DMS 273 (cell line): ENCODE results near the gene DROSHA.

Experiments used
- DNase-seq: peaks from one replicate; lab custom pipeline; 2025; ENCODE audit not compliant: unreplicated experiment; lab: John Stamatoyannopoulos, UW

Gene DROSHA

DNA sequence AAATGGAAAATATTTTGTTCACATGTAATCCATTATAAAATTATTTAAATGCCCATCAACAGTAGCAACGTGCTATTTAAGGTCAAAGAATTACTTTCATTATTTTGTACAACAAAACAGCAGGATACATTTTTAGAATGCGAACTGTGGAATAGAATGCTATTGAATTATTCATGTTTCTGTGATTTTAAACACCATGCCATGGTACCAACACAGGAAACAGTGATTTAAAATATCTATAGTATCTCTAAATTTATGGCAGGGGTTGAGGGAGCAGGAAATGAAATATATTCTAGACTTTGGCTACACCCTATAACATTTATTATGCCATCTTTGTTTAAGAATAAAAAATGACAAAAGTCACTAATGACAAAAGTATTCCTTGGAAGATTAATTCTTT lies 62.4 kb downstream of the DROSHA start:
- DNase-seq, result no peak

DNA sequence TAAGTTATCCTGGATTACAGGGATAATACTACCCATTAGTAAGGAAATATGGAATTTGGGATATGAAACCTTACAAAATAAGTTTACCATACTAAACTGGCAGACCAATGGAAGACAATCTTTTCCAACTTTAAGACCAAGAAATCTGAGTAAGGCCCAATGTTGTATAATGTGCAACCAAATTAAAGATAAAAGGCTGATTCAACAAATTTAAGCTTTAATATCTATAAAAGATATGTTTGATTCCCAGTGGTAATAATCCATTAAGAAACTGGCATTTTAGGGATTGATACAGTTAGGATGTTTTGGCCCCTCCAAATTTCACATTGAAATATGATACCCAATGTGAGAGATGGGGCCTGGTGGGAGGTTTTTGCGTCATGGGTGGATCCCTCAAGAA lies 66.6 kb downstream of the DROSHA start:
- no peak for DNase-seq

GRCh38 chr5:31464081-31464480 lies 67.8 kb downstream of the DROSHA start:
- no peak for DNase-seq

- no peak for DNase-seq
Observed at GRCh38 chr5:31463351-31463750, 68.5 kb downstream of the DROSHA start.

GRCh38 chr5:31459594-31459993 lies 72.3 kb downstream of the DROSHA start:
- DNase-seq, result no peak

DNA sequence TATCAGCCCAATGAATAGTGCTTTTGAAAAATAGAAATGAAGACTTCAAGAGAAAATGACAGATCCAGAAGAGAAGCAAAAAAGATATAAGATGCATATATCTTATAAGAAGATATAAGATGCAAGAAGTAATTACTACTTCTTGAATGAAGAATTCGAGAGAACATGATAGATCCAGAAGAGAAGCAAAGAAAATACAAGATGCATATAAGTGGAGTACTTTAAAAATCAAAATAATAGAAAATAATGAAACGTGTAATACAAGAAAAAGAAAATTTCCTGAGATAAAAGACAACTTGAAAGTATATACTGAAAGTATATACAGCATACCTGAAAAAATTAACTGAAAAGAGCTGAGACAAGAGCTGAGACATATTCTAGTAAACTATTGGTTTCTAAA lies 76.7 kb downstream of the DROSHA start:
- DNase-seq, result no peak

GRCh38 chr5:31453522-31453921 lies 78.4 kb downstream of the DROSHA start:
- no peak for DNase-seq

DNA sequence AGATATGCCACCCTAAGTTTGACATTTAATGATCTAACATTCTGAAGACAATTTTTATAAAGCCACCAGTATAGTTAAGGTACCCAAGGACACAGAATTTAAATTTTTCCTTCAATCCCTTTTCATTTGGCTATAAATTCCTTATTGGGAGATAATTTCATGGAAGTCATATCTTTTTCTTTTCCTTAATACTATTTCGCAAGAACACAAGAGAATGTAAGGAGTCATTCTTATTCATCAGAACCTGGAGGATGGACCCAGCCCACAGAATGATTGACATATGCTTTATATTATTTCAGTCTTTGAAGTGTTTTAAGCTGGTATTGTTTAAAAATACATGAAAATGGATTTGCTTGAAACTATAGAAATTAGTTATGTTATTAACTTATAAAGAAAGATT lies 79.6 kb downstream of the DROSHA start:
- no peak for DNase-seq

DNA sequence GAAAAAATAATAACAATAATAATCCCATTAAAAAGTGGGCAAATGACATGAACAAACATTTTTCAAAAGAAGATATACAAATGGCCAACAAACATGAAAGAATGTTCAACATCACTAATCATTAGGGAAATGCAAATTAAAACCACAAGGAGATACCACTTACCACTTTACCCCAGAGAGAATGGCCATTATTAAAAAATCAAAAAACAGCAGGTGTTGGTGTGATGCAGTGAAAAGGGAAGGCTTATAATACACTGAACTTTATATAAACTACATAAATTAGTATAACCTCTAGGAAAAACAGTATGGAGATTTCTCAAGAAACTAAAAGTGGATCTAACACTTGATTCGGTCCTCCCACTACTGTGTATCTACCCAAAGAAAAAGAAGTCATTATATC lies 81.9 kb downstream of the DROSHA start:
- DNase-seq, result no peak

DNA sequence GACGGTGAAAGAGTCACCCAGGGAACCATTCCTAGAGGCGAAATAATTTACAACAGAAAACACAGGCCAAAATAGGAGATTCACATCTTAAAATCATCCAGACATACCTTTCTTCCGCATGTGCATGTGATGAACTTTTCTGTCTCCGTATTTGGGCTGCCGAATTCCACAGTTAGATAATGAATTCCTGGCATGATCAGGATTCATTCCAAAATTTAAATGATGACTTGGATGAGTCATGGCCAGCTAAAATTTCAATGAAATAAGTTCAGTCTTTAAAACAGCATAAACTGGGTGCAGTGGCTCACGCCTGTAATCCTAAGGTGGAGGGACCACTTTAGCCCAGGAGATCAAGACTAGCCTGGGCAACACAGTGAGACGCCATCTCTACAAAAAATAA lies 82.7 kb downstream of the DROSHA start:
- no peak for DNase-seq

DNA sequence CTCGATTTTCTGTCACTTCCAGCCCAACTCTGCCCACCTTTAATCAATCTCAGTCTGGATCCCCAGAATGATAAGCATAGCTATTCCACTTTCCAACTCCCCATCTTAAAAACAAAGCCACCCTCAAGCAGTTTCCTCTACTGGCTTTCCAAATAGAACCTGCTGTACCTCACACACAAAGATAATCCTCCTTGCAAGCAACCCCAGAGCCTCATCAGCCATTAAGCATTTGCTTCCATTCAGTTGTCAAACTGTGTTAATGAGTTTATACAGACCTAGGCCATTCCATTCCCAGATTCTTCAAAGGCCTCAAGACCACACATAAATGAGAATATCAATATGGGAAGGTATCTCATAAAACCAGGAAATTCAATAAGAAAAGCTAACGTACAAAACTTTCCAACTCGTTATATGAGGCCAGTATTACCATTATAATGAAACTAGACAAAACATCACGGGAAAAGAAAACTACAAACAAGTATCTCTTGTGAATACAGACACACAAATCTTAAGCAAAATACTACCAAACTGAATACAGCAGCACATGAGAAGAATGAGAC lies 86.8 kb downstream of the DROSHA start:
- DNase-seq, result no peak

GRCh38 chr5:31443572-31443971 lies 88.3 kb downstream of the DROSHA start:
- DNase-seq, result no peak

DNA sequence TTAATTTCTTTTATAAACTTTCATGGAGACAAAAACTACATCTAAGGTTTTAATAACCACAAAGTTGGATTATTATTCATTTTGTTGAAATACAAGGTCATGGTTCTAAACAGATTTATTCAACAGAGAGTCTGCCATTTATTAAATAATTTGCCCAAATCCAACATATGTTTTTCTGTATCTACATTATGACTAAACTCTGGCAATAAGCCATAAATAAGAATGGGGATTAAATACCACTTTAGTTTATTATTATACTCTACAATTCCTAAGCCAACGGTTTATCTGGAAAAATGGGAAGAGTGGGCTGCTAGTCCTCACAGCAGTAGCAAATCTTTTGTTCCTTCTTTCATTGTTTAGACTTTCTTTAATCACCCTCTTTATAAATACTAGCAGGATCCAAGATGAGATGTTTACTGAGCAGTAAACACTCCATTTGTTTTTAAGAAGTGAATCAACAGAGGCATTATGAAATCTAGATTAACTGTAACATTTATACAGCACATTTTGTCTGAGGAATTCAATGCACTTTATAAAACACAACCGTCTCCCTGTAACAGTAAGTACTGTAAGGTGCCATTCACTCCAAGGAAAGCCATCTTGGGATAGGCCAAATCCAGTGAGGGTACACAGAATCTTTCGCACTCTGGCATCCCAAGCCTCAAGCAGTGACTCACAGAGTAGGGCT lies 89.7 kb downstream of the DROSHA start:
- DNase-seq, result no peak

GRCh38 chr5:31436851-31437250 lies 95.0 kb downstream of the DROSHA start:
- no peak for DNase-seq

DNA sequence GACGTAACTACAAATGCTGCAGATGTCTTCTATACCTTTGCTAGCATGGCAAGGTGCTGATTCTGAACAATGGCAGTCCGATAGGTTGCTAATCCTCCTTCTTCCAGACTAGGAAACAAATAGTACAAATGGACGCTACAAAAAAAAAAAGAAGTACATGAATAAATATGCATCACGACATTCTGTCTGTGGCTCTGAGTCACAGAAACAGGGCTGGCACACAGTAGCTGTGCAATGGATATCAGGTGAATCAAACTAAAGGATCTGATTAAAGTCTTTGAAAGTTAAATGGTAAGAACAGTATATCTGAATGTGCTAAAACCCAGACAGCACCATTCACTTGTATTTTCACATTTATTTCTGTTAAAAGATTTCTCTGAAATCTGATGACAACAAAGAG lies 96.2 kb downstream of the DROSHA start:
- no peak for DNase-seq

DNA sequence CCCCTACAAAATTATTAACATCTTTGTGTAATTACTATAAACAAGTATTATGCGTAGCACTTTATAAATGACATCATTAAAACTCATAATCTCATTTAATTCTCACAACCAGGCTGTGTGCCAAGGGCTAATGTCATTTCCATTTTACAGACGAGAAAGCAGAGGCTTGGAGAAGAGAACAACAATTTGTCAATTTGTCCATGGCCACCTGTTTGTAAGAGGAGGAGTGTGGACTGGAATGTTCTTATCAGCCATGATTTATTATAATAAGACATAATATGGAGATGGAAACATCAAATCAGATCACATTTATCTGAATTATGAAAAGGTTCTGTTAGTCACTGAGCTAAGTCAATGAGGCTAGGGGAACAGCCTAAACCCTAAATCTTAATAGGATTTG lies 97.0 kb downstream of the DROSHA start:
- no peak for DNase-seq

DNA sequence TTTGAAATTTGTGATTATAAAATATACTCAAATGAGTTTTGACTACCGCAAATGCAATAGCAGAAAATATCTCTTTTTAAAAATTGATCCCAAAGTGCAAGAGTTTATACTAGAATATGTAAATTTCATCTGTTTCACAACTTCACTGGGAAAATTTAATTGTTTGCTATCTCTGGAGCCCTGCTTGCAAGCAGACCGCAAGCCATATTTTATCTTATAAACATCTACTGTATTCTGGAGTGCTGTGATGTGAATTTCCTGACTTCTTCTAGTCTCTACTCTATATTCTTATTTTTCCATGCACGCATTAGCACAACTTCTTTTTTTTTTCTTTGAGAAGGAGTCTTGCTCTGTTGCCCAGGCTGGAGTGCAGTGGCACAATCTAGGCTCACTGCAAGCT lies 98.7 kb downstream of the DROSHA start:
- no peak for DNase-seq

- no peak for DNase-seq
Observed at GRCh38 chr5:31427724-31428309, 104.1 kb downstream of the DROSHA start.

- DNase-seq, result no peak
Observed at GRCh38 chr5:31427013-31427723, 104.7 kb downstream of the DROSHA start.

- DNase-seq, result no peak
Observed at GRCh38 chr5:31421806-31422586, 109.9 kb downstream of the DROSHA start.

- no peak for DNase-seq
Observed at GRCh38 chr5:31417512-31417911, 114.4 kb downstream of the DROSHA start.
